Measurements from ENCODE around the gene PRICKLE1.
A peak's percentile ranks its signal among the peaks of the same experiment; 100 is the strongest.

PRICKLE1 gene

DNA sequence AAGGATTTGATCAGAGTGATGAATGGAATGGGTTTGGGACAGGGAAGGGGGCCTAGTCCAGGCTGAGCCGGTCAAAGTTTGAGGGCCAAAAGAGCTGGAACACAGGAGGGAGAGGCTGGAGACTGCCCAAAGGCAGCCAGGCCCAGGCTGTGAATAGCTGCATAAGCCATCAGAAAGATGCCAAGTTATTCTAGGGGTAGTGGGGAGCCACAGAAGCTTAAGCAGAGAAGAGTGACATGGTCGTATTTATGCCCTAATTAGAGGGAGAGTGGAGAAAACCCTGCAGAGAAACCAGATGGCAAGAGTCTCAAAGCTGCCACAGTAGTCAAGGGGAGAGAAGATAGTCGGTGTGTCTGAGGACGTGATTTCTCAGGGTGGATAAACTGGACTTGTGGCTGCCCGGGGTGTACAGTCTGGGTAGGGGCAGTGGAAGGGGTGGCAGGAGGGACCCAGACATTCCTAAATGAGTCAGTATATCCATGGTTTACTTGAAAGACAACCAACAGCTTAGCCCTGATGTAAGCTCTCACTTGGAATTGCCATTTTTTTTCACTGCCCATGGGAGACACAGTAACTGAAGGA, 99.2 kb downstream of the PRICKLE1 start:
- TF ChIP-seq POLR2A (IDR thresholded peaks at IDR 0.05; ENCODE audit: extremely low read depth, insufficient read length) (no peak), MYC (IDR thresholded peaks at IDR 0.05; ENCODE audit: low read depth, low read length) (no peak)
- TF ChIP-seq, protein P1, sequence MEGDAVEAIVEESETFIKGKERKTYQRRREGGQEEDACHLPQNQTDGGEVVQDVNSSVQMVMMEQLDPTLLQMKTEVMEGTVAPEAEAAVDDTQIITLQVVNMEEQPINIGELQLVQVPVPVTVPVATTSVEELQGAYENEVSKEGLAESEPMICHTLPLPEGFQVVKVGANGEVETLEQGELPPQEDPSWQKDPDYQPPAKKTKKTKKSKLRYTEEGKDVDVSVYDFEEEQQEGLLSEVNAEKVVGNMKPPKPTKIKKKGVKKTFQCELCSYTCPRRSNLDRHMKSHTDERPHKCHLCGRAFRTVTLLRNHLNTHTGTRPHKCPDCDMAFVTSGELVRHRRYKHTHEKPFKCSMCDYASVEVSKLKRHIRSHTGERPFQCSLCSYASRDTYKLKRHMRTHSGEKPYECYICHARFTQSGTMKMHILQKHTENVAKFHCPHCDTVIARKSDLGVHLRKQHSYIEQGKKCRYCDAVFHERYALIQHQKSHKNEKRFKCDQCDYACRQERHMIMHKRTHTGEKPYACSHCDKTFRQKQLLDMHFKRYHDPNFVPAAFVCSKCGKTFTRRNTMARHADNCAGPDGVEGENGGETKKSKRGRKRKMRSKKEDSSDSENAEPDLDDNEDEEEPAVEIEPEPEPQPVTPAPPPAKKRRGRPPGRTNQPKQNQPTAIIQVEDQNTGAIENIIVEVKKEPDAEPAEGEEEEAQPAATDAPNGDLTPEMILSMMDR (IDR thresholded peaks at IDR 0.05; ENCODE audit: low read depth, low read length) = no peak
- TF ChIP-seq, protein P2, sequence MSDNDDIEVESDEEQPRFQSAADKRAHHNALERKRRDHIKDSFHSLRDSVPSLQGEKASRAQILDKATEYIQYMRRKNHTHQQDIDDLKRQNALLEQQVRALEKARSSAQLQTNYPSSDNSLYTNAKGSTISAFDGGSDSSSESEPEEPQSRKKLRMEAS (IDR thresholded peaks at IDR 0.05; ENCODE audit: low read depth, low read length) = no peak
- H3K4me3 ChIP-seq (ENCODE audit: low read depth, low read length) = no peak overlapping the region
- DNase-seq (ENCODE audit: low read depth) = no peak

DNA sequence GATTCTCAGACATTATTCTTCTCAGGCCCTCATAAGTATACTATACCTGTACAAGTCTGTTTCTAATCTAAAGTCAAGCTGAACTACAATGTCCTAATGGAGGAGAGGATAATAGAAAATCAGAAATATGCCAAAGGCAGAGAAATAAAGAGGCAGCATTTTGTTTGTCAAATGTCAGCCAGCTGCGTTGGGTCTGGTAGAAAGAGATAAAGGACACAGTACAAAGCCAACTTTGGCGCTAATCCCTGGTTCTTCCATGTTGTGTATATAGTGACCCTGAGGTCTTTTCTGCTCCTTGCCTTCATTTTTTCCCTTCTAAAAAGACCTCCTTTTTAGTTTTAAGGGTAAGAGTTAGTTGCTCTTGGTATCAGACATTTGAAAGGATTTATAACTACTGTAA, 103.1 kb downstream of the PRICKLE1 start:
- TF ChIP-seq, protein P2 (IDR thresholded peaks at IDR 0.05; ENCODE audit: low read depth, low read length) = no peak
- TF ChIP-seq POLR2A (IDR thresholded peaks at IDR 0.05; ENCODE audit: extremely low read depth, insufficient read length) (no peak), MYC (IDR thresholded peaks at IDR 0.05; ENCODE audit: low read depth, low read length) (no peak)
- TF ChIP-seq, protein P1 (IDR thresholded peaks at IDR 0.05; ENCODE audit: low read depth, low read length) = no peak
- no peak for DNase-seq (ENCODE audit: low read depth)
- H3K4me3 ChIP-seq (ENCODE audit: low read depth, low read length) = no peak overlapping the region

DNA sequence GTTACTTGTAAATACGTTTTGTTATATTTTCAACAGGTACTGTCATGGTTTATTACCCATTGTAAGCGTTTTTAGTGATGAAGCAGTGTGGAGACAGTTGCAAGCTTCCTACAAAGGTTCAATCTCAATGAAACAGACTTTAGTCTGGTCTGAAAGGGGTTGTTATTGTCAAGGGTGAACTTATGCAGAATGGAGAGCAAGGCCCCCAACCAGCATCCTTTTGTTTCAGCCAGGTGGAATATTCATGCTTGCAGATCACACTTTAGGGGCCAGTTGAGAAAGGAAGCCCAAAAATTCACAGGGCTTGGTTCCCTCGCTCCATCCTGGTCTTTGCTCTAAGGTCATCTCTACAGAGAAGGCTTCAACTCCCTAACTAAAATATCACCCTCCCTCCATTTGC, 103.7 kb downstream of the PRICKLE1 start:
- no peak for DNase-seq (ENCODE audit: low read depth)
- H3K4me3 ChIP-seq (ENCODE audit: low read depth, low read length) = no peak overlapping the region
- TF ChIP-seq, protein P2 (IDR thresholded peaks at IDR 0.05; ENCODE audit: low read depth, low read length) = no peak
- no peak for TF ChIP-seq MYC (IDR thresholded peaks at IDR 0.05; ENCODE audit: low read depth, low read length)
- no peak for TF ChIP-seq POLR2A (IDR thresholded peaks at IDR 0.05; ENCODE audit: extremely low read depth, insufficient read length)
- TF ChIP-seq, protein P1 (IDR thresholded peaks at IDR 0.05; ENCODE audit: low read depth, low read length) = no peak

DNA sequence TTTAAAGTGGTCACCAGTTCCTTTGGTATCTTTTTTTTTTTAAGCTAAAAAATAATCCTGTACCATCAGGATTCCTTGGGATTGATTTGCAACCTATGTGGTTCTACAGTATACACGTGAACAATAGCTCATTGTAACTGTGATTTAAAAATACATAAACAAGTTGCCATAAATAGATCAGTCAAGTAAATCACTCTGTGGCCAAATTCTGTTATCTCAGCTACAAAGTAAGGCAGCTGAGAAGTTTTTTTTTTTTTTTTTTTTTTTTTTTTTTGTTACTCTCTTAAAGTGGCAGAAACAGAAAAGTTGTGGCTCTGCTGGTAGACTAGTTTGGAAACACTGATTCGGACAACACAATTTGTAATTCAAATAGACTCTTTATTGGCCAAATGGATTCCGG, 104.5 kb downstream of the PRICKLE1 start:
- TF ChIP-seq, protein P2 (IDR thresholded peaks at IDR 0.05; ENCODE audit: low read depth, low read length) = no peak
- no peak for TF ChIP-seq MYC (IDR thresholded peaks at IDR 0.05; ENCODE audit: low read depth, low read length)
- TF ChIP-seq POLR2A (IDR thresholded peaks at IDR 0.05; ENCODE audit: extremely low read depth, insufficient read length) = no peak
- TF ChIP-seq, protein P1 (IDR thresholded peaks at IDR 0.05; ENCODE audit: low read depth, low read length) = no peak
- DNase-seq (ENCODE audit: low read depth) = no peak
- no peak overlapping the region for H3K4me3 ChIP-seq (ENCODE audit: low read depth, low read length)

DNA sequence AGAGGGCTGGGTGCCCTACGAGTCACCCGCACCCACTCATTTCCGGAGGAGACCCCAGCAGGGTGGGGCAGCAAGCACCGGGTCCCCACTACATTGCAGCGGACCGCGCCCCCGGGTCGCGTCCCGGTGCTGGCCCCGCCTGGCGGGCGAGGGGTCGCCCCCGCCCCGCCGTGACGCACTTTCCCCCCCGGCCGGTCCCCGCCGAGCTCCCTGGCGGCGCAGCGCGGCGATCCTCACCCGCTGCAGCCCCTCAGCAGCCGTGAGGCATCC, 106.1 kb downstream of the PRICKLE1 start:
- peak; percentile 31 for DNase-seq (ENCODE audit: low read depth)
- TF ChIP-seq, protein P1 (IDR thresholded peaks at IDR 0.05; ENCODE audit: low read depth, low read length) = no peak
- TF ChIP-seq MYC (IDR thresholded peaks at IDR 0.05; ENCODE audit: low read depth, low read length) (no peak), POLR2A (IDR thresholded peaks at IDR 0.05; ENCODE audit: extremely low read depth, insufficient read length) (no peak)
- peak overlapping the region; percentile 38 for H3K4me3 ChIP-seq (ENCODE audit: low read depth, low read length)

All from NB4 (cell line).